CD4-positive, alpha-beta T cell (primary cell): Measurements from ENCODE around the gene DHX32. TPM values are rescaled to one million over a fixed set of nuclear protein-coding genes. Genes with fewer than 3 reads are reported as not detected.

ENCODE experiments used
- ATAC-seq: fragments of 200-7000 bp; cut with Tn5 transposase; one replicate; pipeline ENCODE4 v1.10.0; 2022; ENCODE audit warnings: mild to moderate bottlenecking; ENCODE audit not compliant: poor library complexity
- CTCF ChIA-PET: fragments of 350-600 bp; sonication (Branson Sonifier 250); formaldehyde crosslinking; loops from one replicate; lab custom pipeline; 2021; ENCODE audit warnings: antibody characterized with exemption, inconsistent platforms; lab: Charles Lee
- POLR2A ChIA-PET: fragments of 350-600 bp; sonication (Branson Sonifier 250); formaldehyde crosslinking; loops from one replicate; lab custom pipeline; 2021; ENCODE audit warnings: antibody characterized with exemption, inconsistent platforms; lab: Charles Lee
- DNase-seq, 14 experiments: peaks; one replicate each; pipeline ENCODE4 v3.0.0-alpha.2; 2013 to 2020; ENCODE audit warnings: mixed read lengths in 2 of 14
- H3K27ac ChIP-seq, 2 donors: one replicate each; pipeline versions ENCODE4 v1.5.1 to v1.7.0; 2013; ENCODE audit warnings: low read length in 2 of 2, low read depth in 1 of 2, mild to moderate bottlenecking in 1 of 2
- H3K27me3 ChIP-seq, 2 experiments: 1 replicate in 1 of 2; 2 replicates in 1 of 2; pipeline versions ENCODE4 v1.6.1 to v1.7.0; 2013; ENCODE audit warnings: low read length in 2 of 2, control low read depth in 1 of 2, mild to moderate bottlenecking in 1 of 2, moderate library complexity in 1 of 2; ENCODE audit not compliant: insufficient read depth in 2 of 2, control insufficient read depth in 1 of 2
- H3K36me3 ChIP-seq: one replicate; pipeline ENCODE4 v1.6.1; 2013; ENCODE audit warnings: low read length, control low read depth; ENCODE audit not compliant: insufficient read depth
- H3K4me1 ChIP-seq: one replicate; pipeline ENCODE4 v1.6.1; 2013; ENCODE audit warnings: low read length, control low read depth; ENCODE audit not compliant: insufficient read depth
- H3K4me3 ChIP-seq: one replicate; pipeline ENCODE4 v1.5.1; 2013; ENCODE audit warnings: mild to moderate bottlenecking, low read length, moderate library complexity
- H3K9me3 ChIP-seq, 2 experiments: 1 replicate in 1 of 2; 2 replicates in 1 of 2; pipeline versions ENCODE4 v1.6.1 to v1.7.0; 2013; ENCODE audit warnings: low read length in 2 of 2, mild to moderate bottlenecking in 2 of 2, control low read depth in 1 of 2, moderate library complexity in 1 of 2; ENCODE audit not compliant: control insufficient read depth in 1 of 2, insufficient read depth in 1 of 2
- H3K27ac Mint-ChIP-seq: one replicate; pipeline ENCODE4 v1.8.0; 2020; ENCODE audit warnings: mixed read lengths
- H3K27me3 Mint-ChIP-seq: one replicate; pipeline ENCODE4 v1.8.0; 2021; ENCODE audit warnings: mixed read lengths
- H3K36me3 Mint-ChIP-seq: one replicate; pipeline ENCODE4 v1.8.0; 2021; ENCODE audit warnings: low read depth, mixed read lengths
- H3K4me1 Mint-ChIP-seq: one replicate; pipeline ENCODE4 v1.8.0; 2021; ENCODE audit warnings: low read depth, mixed read lengths
- H3K4me3 Mint-ChIP-seq: one replicate; pipeline ENCODE4 v1.8.0; 2020; ENCODE audit warnings: mild to moderate bottlenecking, mixed read lengths
- H3K9me3 Mint-ChIP-seq: one replicate; pipeline ENCODE4 v1.8.0; 2020; ENCODE audit warnings: mixed read lengths
- CTCF ChIP-seq: fragments of 200-600 bp; IDR thresholded peaks from one replicate; pipeline ENCODE4 v1.8.0; 2022; ENCODE audit warnings: antibody characterized with exemption, mild to moderate bottlenecking
- intact Hi-C, 2 experiments: fragments of 100-400 bp; cut with DNase I in 1 of 2; cut with micrococcal nuclease in 1 of 2; formaldehyde crosslinking; loops; one replicate each; pipeline versions ENCODE4 v1.15.1 to v1.9.0; 2023 to 2025; cut with DNase I, micrococcal nuclease
- total RNA-seq, 174 experiments: library from RNA in 2 of 174; stranded (reverse) in 2 of 174; gene quantifications; one replicate each; pipeline ENCODE4 v1.2.3 and lab custom pipeline; 2021 to 2026

DHX32 gene
- total RNA-seq, 2 experiments from 2014 or later, result 1.3 to 1.7 TPM

DNA sequence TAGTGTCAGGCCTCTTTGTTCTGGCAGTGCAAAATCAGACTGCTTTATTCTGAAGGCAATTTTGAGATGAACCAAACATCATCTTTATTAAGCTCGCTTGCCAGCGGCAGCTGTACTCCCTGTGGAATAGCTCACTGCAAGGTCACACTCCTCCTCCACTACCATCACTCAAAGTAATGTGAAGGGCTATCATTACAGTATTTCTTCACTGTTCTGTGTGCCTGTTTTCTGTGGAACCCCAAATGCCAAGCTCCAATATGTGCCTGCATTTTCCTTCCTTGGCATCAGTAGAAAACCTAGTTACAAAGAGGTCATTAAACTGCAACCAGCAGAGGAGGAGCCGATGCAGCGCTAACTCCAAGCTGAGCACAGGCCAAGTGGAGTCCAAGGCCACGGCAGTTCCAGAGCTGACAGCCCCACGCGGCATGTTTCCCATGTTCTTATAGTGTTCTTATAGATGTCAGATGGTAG, 36.3 kb downstream of the DHX32 start:
- Histone ChIP-seq H3K27me3 (no peaks in the 10 kb centered on the region), H3K9me3 (no peaks in the 10 kb centered on the region), H3K4me3 (no peak overlapping the region), H3K27ac (no peak overlapping the region), H3K4me1 (no peaks in the 10 kb centered on the region), H3K36me3 (peaks cover 31% of the 10 kb centered on the region)
- intact Hi-C loops, result no loop called here
- Mint-ChIP-seq H3K27ac (no peak overlapping the region), H3K36me3 (peaks cover 55% of the 10 kb centered on the region), H3K27me3 (no peaks in the 10 kb centered on the region), H3K4me3 (no peak overlapping the region), H3K4me1 (no peaks in the 10 kb centered on the region), H3K9me3 (no peaks in the 10 kb centered on the region)
- TF ChIP-seq CTCF, result no peak
- ChIA-PET POLR2A (no interaction called here), CTCF (no interaction called here)
- ATAC-seq, result no peak
- DNase-seq, result no peak

- ChIA-PET POLR2A (no interaction called here), CTCF (no interaction called here)
- Histone ChIP-seq H3K27ac (no peak overlapping the region), H3K36me3 (peaks cover 39% of the 10 kb centered on the region), H3K27me3 (no peaks in the 10 kb centered on the region), H3K4me3 (no peak overlapping the region), H3K9me3 (no peaks in the 10 kb centered on the region), H3K4me1 (no peaks in the 10 kb centered on the region)
- H3K4me1 Mint-ChIP-seq, result no peaks in the 10 kb centered on the region
- TF ChIP-seq CTCF, result no peak
- no peaks in the 10 kb centered on the region for H3K9me3 Mint-ChIP-seq
- DNase-seq, result no peak
- intact Hi-C loops, result no loop called here
- no peak for ATAC-seq
- no peaks in the 10 kb centered on the region for H3K27me3 Mint-ChIP-seq
- peaks cover 58% of the 10 kb centered on the region for H3K36me3 Mint-ChIP-seq
- H3K4me3 Mint-ChIP-seq, result no peak overlapping the region
- no peak overlapping the region for H3K27ac Mint-ChIP-seq
These were observed 37.3 kb downstream of the DHX32 start for GRCh38 chr10:125843603-125844329.

- peaks cover 67% of the 10 kb centered on the region for H3K36me3 Mint-ChIP-seq
- intact Hi-C loops, result no loop called here
- TF ChIP-seq CTCF, result no peak
- H3K4me1 ChIP-seq, result no peaks in the 10 kb centered on the region
- no peaks in the 10 kb centered on the region for H3K4me1 Mint-ChIP-seq
- no peak overlapping the region for H3K4me3 Mint-ChIP-seq
- H3K36me3 ChIP-seq, result peaks cover 58% of the 10 kb centered on the region
- ATAC-seq, result no peak
- H3K9me3 Mint-ChIP-seq, result no peaks in the 10 kb centered on the region
- H3K27ac ChIP-seq, result no peak overlapping the region
- H3K4me3 ChIP-seq, result no peak overlapping the region
- no peak overlapping the region for H3K27ac Mint-ChIP-seq
- no peaks in the 10 kb centered on the region for H3K27me3 Mint-ChIP-seq
- DNase-seq, result no peak
- H3K27me3 ChIP-seq, result no peaks in the 10 kb centered on the region
- ChIA-PET CTCF (no interaction called here), POLR2A (no interaction called here)
- H3K9me3 ChIP-seq, result no peaks in the 10 kb centered on the region
These were observed 40.1 kb downstream of the DHX32 start for GRCh38 chr10:125840955-125841354.
